ENCODE measurements around the gene HLA-DPA1.
A peak's percentile ranks its signal among the peaks of the same experiment; 100 is the strongest.

DNA sequence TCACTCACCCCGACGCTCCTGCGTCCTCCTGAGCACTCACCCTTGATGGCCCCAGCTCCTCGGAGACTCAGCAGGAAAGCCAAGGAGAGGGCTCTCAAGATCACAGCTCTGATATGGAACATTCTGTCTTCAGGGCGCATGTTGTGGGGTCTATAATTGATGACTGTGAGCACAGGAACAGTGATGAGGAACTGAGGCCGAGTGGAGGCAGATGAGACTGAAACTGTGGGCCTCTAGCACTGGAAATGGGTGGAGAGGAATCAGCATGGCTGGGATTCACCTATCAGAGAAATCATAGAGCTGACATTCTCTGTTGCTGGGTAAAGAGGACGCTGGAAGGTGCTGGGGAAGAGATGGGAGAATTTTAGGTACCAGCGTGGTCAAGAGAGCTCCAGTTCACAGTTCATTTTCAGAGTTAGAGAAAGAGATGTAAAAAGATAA, at the start of gene HLA-DPA1:
- TF ChIP-seq, protein P1, sequence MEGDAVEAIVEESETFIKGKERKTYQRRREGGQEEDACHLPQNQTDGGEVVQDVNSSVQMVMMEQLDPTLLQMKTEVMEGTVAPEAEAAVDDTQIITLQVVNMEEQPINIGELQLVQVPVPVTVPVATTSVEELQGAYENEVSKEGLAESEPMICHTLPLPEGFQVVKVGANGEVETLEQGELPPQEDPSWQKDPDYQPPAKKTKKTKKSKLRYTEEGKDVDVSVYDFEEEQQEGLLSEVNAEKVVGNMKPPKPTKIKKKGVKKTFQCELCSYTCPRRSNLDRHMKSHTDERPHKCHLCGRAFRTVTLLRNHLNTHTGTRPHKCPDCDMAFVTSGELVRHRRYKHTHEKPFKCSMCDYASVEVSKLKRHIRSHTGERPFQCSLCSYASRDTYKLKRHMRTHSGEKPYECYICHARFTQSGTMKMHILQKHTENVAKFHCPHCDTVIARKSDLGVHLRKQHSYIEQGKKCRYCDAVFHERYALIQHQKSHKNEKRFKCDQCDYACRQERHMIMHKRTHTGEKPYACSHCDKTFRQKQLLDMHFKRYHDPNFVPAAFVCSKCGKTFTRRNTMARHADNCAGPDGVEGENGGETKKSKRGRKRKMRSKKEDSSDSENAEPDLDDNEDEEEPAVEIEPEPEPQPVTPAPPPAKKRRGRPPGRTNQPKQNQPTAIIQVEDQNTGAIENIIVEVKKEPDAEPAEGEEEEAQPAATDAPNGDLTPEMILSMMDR (IDR thresholded peaks at IDR 0.05), result no peak
- TF ChIP-seq POLR2AphosphoS5 (IDR thresholded peaks at IDR 0.05), result peak; percentile 52
- TF ChIP-seq POLR2A (IDR thresholded peaks at IDR 0.05), result no peak
